WTC11 (cell line): ENCODE data around the gene PGF. TPM values are rescaled to one million over a fixed set of nuclear protein-coding genes. Genes with fewer than 3 reads are reported as not detected.

ENCODE experiments used
- ATAC-seq: fragments of 200-7000 bp; cut with Tn5 transposase; 2 replicates; pipeline ENCODE4 v1.10.0; 2021; ENCODE audit warnings: mild to moderate bottlenecking, moderate library complexity
- CTCF ChIA-PET: fragments of 300-600 bp; sonication (Branson Sonifier 250); formaldehyde crosslinking; loops from one replicate; lab custom pipeline; 2021; ENCODE audit warnings: antibody characterized with exemption; lab: Charles Lee
- POLR2A ChIA-PET: fragments of 350-600 bp; sonication (Branson Sonifier 250); formaldehyde crosslinking; loops from one replicate; lab custom pipeline; 2021; ENCODE audit warnings: antibody characterized with exemption; lab: Charles Lee
- DNase-seq: peaks from one replicate; pipeline ENCODE4 v3.0.0; 2021; ENCODE audit warnings: low spot score
- H3K27ac Mint-ChIP-seq: 2 replicates; pipeline ENCODE4 v1.8.0; 2021; ENCODE audit warnings: mixed read lengths
- H3K27me3 Mint-ChIP-seq: 2 replicates; pipeline ENCODE4 v1.8.0; 2021; ENCODE audit warnings: low read depth, mild to moderate bottlenecking, moderate library complexity, mixed read lengths
- H3K36me3 Mint-ChIP-seq: 2 replicates; pipeline ENCODE4 v1.8.0; 2021; ENCODE audit warnings: mixed read lengths
- H3K4me1 Mint-ChIP-seq: 2 replicates; pipeline ENCODE4 v1.8.0; 2022; ENCODE audit warnings: mixed read lengths
- H3K4me3 Mint-ChIP-seq: 2 replicates; pipeline ENCODE4 v1.8.0; 2021; ENCODE audit warnings: mild to moderate bottlenecking, moderate library complexity, mixed read lengths
- H3K9me3 Mint-ChIP-seq: 2 replicates; pipeline ENCODE4 v1.8.0; 2021; ENCODE audit warnings: mixed read lengths
- CBFB ChIP-seq: sonication (generic); formaldehyde crosslinking; IDR thresholded peaks from 2 replicates; pipeline ENCODE4 v1.8.1; 2022; ENCODE audit warnings: mild to moderate bottlenecking, low read depth, missing genetic modification reagents
- GRHL2 ChIP-seq: fragments of 250-450 bp; sonication (Bioruptor Pico); IDR thresholded peaks from 2 replicates; pipeline ENCODE4 v1.8.0; 2022; ENCODE audit warnings: mild to moderate bottlenecking, moderate library complexity; ENCODE audit not compliant: insufficient replicate concordance, severe bottlenecking
- HMGA2 ChIP-seq: fragments of 250-450 bp; sonication (Bioruptor Pico); IDR thresholded peaks from 2 replicates; pipeline ENCODE4 v1.4.0; 2021; ENCODE audit warnings: mild to moderate bottlenecking, moderate library complexity
- NFATC4 ChIP-seq: fragments of 250-450 bp; sonication (Bioruptor Pico); IDR thresholded peaks from 2 replicates; pipeline ENCODE4 v1.9.0; 2021; ENCODE audit warnings: mild to moderate bottlenecking
- ZBTB21 ChIP-seq: sonication (generic); formaldehyde crosslinking; IDR thresholded peaks from 2 replicates; pipeline ENCODE4 v1.8.1; 2023; ENCODE audit warnings: mild to moderate bottlenecking, missing genetic modification reagents, borderline replicate concordance
- ZNF138 ChIP-seq: sonication (generic); formaldehyde crosslinking; conservative IDR thresholded peaks from 2 replicates; pipeline ENCODE4 v1.8.1; 2022; ENCODE audit warnings: mild to moderate bottlenecking, moderate library complexity, missing genetic modification reagents
- ZNF281 ChIP-seq: sonication (generic); formaldehyde crosslinking; IDR thresholded peaks from 2 replicates; pipeline ENCODE4 v1.8.0; 2023; ENCODE audit warnings: mild to moderate bottlenecking, missing genetic modification reagents
- ZNF317 ChIP-seq: sonication (generic); formaldehyde crosslinking; IDR thresholded peaks from 2 replicates; pipeline ENCODE4 v1.8.1; 2023; ENCODE audit warnings: low read depth, mild to moderate bottlenecking, moderate library complexity, missing genetic modification reagents, borderline replicate concordance
- total RNA-seq: library from RNA; stranded (reverse); gene quantifications from 3 replicates; pipeline ENCODE4 v1.2.3, GENCODE V29; 2021
- TF ChIP-seq, protein P1 (sequence below): sonication (generic); formaldehyde crosslinking; IDR thresholded peaks from 2 replicates; pipeline ENCODE4 v1.8.1; 2022; ENCODE audit warnings: low read depth, missing genetic modification reagents, borderline replicate concordance
- TF ChIP-seq, protein P2 (sequence below): sonication (generic); formaldehyde crosslinking; IDR thresholded peaks from 2 replicates; pipeline ENCODE4 v1.8.0; 2022; ENCODE audit warnings: missing genetic modification reagents
- TF ChIP-seq, protein P3 (sequence below): sonication (generic); formaldehyde crosslinking; IDR thresholded peaks from 2 replicates; pipeline ENCODE4 v1.8.1; 2022; ENCODE audit warnings: mild to moderate bottlenecking, missing genetic modification reagents, moderate library complexity, borderline replicate concordance
- TF ChIP-seq, protein P4 (sequence below): sonication (generic); formaldehyde crosslinking; IDR thresholded peaks from 2 replicates; pipeline ENCODE4 v1.8.0; 2022; ENCODE audit warnings: mild to moderate bottlenecking, missing genetic modification reagents
- TF ChIP-seq, protein P5 (sequence below): sonication (generic); formaldehyde crosslinking; IDR thresholded peaks from 2 replicates; pipeline ENCODE4 v1.8.1; 2022; ENCODE audit warnings: missing genetic modification reagents, borderline replicate concordance
- TF ChIP-seq, protein P6 (sequence below): fragments of 250-450 bp; sonication (Bioruptor Pico); IDR thresholded peaks from 2 replicates; pipeline ENCODE4 v1.8.0; 2021; ENCODE audit warnings: mild to moderate bottlenecking

Gene PGF
- total RNA-seq, 1 experiment from 2014 or later: 6.7 TPM

DNA sequence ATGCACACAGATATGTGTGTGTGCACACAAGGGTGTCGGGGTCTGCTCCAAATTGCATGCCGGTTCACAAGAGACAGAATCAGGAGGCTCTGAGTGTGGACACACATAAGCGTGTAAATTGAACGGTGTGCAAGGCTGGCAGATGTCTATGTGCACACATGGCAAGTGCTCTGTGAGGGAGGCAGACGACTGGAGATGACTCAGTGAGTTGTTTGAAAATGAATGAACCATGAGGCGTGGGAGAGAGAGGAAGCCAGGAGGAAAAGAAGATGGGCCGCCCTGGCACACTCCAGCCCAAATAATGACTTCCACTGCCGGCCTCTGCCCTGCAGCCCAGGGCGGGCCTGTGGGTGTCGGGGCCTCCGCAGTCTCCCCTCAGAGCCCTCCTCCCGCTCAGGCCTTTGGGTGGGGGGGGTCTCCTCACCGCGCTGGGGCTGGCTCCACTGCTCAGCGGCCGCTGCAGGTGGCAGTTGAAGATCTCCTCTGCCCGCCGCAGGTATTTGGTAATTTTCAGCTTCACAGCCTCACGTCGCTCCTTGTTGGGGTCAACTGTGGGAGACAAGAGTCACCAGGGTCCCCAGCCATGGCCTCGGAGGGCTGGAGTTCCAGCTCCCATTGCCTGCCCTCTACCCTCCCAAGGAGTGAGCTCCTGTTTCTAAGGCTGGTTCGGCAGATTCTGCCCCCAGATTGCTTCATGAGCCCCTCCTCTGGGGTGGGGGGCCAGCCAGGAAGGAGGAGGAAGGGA lies 35.8 kb downstream of the PGF start:
- DNase-seq: no peak
- Mint-ChIP-seq H3K9me3 (no peaks in the 10 kb centered on the region), H3K27me3 (0 out of 2 replicates have a peak, but pooled peaks cover 3% of the 10 kb centered on the region), H3K36me3 (no peaks in the 10 kb centered on the region), H3K4me3 (no peak overlapping the region)
- ATAC-seq: no peak
- no peak for TF ChIP-seq ZBTB21 (CRISPR knock-in tag)
- TF ChIP-seq, protein P1, sequence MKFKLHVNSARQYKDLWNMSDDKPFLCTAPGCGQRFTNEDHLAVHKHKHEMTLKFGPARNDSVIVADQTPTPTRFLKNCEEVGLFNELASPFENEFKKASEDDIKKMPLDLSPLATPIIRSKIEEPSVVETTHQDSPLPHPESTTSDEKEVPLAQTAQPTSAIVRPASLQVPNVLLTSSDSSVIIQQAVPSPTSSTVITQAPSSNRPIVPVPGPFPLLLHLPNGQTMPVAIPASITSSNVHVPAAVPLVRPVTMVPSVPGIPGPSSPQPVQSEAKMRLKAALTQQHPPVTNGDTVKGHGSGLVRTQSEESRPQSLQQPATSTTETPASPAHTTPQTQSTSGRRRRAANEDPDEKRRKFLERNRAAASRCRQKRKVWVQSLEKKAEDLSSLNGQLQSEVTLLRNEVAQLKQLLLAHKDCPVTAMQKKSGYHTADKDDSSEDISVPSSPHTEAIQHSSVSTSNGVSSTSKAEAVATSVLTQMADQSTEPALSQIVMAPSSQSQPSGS (CRISPR knock-in tag): no peak
- TF ChIP-seq NFATC4 (CRISPR knock-in tag): no peak
- no peak for TF ChIP-seq HMGA2 (CRISPR knock-in tag)
- TF ChIP-seq, protein P2, sequence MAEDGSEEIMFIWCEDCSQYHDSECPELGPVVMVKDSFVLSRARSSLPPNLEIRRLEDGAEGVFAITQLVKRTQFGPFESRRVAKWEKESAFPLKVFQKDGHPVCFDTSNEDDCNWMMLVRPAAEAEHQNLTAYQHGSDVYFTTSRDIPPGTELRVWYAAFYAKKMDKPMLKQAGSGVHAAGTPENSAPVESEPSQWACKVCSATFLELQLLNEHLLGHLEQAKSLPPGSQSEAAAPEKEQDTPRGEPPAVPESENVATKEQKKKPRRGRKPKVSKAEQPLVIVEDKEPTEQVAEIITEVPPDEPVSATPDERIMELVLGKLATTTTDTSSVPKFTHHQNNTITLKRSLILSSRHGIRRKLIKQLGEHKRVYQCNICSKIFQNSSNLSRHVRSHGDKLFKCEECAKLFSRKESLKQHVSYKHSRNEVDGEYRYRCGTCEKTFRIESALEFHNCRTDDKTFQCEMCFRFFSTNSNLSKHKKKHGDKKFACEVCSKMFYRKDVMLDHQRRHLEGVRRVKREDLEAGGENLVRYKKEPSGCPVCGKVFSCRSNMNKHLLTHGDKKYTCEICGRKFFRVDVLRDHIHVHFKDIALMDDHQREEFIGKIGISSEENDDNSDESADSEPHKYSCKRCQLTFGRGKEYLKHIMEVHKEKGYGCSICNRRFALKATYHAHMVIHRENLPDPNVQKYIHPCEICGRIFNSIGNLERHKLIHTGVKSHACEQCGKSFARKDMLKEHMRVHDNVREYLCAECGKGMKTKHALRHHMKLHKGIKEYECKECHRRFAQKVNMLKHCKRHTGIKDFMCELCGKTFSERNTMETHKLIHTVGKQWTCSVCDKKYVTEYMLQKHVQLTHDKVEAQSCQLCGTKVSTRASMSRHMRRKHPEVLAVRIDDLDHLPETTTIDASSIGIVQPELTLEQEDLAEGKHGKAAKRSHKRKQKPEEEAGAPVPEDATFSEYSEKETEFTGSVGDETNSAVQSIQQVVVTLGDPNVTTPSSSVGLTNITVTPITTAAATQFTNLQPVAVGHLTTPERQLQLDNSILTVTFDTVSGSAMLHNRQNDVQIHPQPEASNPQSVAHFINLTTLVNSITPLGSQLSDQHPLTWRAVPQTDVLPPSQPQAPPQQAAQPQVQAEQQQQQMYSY (CRISPR knock-in tag): no peak
- TF ChIP-seq, all 79 proteins: peak for 0
- CTCF ChIA-PET: interaction anchor here (4.8 kb wide), 1 partner anchor 13 kb away, joined by 62 read pairs; no protein-coding TSS in a partner anchor
- 0 out of 2 replicates have a peak overlapping the region, but pooled peaks have one; percentile 30 for H3K27ac Mint-ChIP-seq
- peaks cover 9% of the 10 kb centered on the region for H3K4me1 Mint-ChIP-seq
- POLR2A ChIA-PET: no interaction called here

DNA sequence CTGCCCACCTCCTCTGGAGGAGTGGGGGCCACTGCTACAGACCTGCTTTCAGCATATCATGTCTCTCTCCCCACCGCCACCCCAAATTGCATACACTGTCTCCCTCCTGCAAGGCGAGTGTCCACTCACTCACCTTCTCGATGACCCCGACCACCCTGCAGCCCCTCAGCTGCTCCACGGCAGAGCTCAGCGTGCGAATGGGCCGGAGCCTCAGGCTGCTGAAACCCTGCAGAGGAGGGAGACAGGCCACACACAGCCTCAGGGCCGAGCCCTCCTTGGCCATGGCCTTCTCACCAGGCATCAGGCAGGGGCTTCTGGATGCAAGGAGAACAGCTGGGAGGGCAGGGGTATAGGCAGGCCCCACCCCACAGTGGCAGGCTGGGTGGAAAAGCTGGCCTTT lies 37.0 kb downstream of the PGF start:
- ChIA-PET POLR2A (no interaction called here), CTCF (interaction anchor here (1.5 to 2.5 kb wide), 3 partner anchors 13 to 152 kb away, joined by 3 to 11 read pairs (median 8); no protein-coding TSS in a partner anchor)
- Mint-ChIP-seq H3K9me3 (no peaks in the 10 kb centered on the region), H3K4me1 (peaks cover 9% of the 10 kb centered on the region), H3K36me3 (no peaks in the 10 kb centered on the region), H3K4me3 (no peak overlapping the region), H3K27me3 (0 out of 2 replicates have a peak, but pooled peaks cover 3% of the 10 kb centered on the region), H3K27ac (no peak overlapping the region)
- no peak for ATAC-seq
- no peak for DNase-seq
- TF ChIP-seq ZNF281 (no peak), GRHL2 (no peak), ZNF138 (no peak), ZNF317 (CRISPR knock-in tag) (no peak), CBFB (CRISPR knock-in tag) (no peak)
- TF ChIP-seq, protein P3, sequence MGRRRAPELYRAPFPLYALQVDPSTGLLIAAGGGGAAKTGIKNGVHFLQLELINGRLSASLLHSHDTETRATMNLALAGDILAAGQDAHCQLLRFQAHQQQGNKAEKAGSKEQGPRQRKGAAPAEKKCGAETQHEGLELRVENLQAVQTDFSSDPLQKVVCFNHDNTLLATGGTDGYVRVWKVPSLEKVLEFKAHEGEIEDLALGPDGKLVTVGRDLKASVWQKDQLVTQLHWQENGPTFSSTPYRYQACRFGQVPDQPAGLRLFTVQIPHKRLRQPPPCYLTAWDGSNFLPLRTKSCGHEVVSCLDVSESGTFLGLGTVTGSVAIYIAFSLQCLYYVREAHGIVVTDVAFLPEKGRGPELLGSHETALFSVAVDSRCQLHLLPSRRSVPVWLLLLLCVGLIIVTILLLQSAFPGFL (CRISPR knock-in tag): no peak
- TF ChIP-seq, protein P4, sequence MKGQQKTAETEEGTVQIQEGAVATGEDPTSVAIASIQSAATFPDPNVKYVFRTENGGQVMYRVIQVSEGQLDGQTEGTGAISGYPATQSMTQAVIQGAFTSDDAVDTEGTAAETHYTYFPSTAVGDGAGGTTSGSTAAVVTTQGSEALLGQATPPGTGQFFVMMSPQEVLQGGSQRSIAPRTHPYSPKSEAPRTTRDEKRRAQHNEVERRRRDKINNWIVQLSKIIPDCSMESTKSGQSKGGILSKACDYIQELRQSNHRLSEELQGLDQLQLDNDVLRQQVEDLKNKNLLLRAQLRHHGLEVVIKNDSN (CRISPR knock-in tag): no peak
- TF ChIP-seq, protein P2 (CRISPR knock-in tag): no peak
- TF ChIP-seq, protein P5, sequence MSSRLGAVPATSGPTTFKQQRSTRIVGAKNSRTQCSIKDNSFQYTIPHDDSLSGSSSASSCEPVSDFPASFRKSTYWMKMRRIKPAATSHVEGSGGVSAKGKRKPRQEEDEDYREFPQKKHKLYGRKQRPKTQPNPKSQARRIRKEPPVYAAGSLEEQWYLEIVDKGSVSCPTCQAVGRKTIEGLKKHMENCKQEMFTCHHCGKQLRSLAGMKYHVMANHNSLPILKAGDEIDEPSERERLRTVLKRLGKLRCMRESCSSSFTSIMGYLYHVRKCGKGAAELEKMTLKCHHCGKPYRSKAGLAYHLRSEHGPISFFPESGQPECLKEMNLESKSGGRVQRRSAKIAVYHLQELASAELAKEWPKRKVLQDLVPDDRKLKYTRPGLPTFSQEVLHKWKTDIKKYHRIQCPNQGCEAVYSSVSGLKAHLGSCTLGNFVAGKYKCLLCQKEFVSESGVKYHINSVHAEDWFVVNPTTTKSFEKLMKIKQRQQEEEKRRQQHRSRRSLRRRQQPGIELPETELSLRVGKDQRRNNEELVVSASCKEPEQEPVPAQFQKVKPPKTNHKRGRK (CRISPR knock-in tag): no peak
- TF ChIP-seq, protein P6, sequence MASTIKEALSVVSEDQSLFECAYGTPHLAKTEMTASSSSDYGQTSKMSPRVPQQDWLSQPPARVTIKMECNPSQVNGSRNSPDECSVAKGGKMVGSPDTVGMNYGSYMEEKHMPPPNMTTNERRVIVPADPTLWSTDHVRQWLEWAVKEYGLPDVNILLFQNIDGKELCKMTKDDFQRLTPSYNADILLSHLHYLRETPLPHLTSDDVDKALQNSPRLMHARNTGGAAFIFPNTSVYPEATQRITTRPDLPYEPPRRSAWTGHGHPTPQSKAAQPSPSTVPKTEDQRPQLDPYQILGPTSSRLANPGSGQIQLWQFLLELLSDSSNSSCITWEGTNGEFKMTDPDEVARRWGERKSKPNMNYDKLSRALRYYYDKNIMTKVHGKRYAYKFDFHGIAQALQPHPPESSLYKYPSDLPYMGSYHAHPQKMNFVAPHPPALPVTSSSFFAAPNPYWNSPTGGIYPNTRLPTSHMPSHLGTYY (CRISPR knock-in tag): no peak
